Endothelial cell of umbilical vein (primary cell): ENCODE results near the gene FBXL17. TPM values are rescaled to one million over a fixed set of nuclear protein-coding genes. Genes with fewer than 3 reads are reported as not detected.

Experiments
- BruUV-seq: library from RNA; stranded (reverse); fragments of 400-500 nt; replicated peaks from 2 replicates; lab custom pipeline; 2021; lab: Mats Ljungman, UMichigan
- CTCF ChIA-PET: fragments of 300-600, 350-600 bp; sonication (Branson Sonifier 250); formaldehyde crosslinking; loops from one replicate; lab custom pipeline; 2021; ENCODE audit warnings: antibody characterized with exemption, inconsistent platforms; lab: Charles Lee
- POLR2A ChIA-PET: fragments of 300-600, 350-600 bp; sonication (Branson Sonifier 250); formaldehyde crosslinking; loops from one replicate; lab custom pipeline; 2021; ENCODE audit warnings: antibody characterized with exemption, inconsistent platforms; lab: Charles Lee
- DNase-seq: peaks from one replicate; pipeline ENCODE4 v3.0.0-alpha.2; 2011; ENCODE audit warnings: low read depth, low spot score
- FAIRE-seq: peaks from 2 replicates; lab custom pipeline; 2011; peaks lifted over from hg19 to GRCh38; lab: Jason Lieb, UNC
- H2AFZ ChIP-seq: 2 replicates; pipeline ENCODE4 v1.6.0; 2012; ENCODE audit warnings: low read depth, low read length, control low read depth, inconsistent platforms
- H3K27ac ChIP-seq: 2 replicates; pipeline ENCODE4 v1.5.1; 2011; ENCODE audit warnings: low read depth, mild to moderate bottlenecking, control low read depth, low read length, moderate library complexity; ENCODE audit not compliant: insufficient read depth
- H3K27me3 ChIP-seq, 2 experiments: 2 replicates each; pipeline versions ENCODE4 v1.6.0 to v1.6.1; 2011; ENCODE audit warnings: low read length in 2 of 2, mixed read lengths in 1 of 2; ENCODE audit not compliant: control insufficient read depth in 2 of 2, insufficient read depth in 2 of 2
- H3K36me3 ChIP-seq, 2 experiments: 2 replicates in 1 of 2; 3 replicates in 1 of 2; pipeline ENCODE4 v1.5.1; 2011; ENCODE audit warnings: low read length in 2 of 2, mild to moderate bottlenecking in 1 of 2, moderate library complexity in 1 of 2; ENCODE audit not compliant: control insufficient read depth in 2 of 2, insufficient read depth in 2 of 2; ENCODE audit errors: extremely low read depth in 1 of 2
- H3K4me1 ChIP-seq: 3 replicates; pipeline ENCODE4 v1.5.1; 2011; ENCODE audit warnings: mild to moderate bottlenecking, low read length; ENCODE audit not compliant: control insufficient read depth, insufficient read depth; ENCODE audit errors: extremely low read depth
- H3K4me2 ChIP-seq: 2 replicates; pipeline ENCODE4 v1.6.1; 2011; ENCODE audit warnings: low read length, control low read depth, mixed read lengths; ENCODE audit not compliant: insufficient read depth
- H3K4me3 ChIP-seq, 3 experiments: fragments of 200-600 bp in 1 of 3; sonication (generic), shearing (Covaris generic) in 1 of 3; replicated peaks in 1 of 3; 2 replicates each; pipeline ENCODE4 v1.5.1; 2011 to 2016; ENCODE audit warnings: control low read depth in 3 of 3, low read length in 3 of 3, mild to moderate bottlenecking in 2 of 3, inconsistent platforms in 1 of 3, low read depth in 1 of 3, moderate library complexity in 1 of 3; ENCODE audit not compliant: insufficient read depth in 1 of 3
- H3K79me2 ChIP-seq: 2 replicates; pipeline ENCODE4 v1.6.0; 2012; ENCODE audit warnings: low read length, inconsistent platforms; ENCODE audit not compliant: control insufficient read depth, insufficient read depth
- H3K9ac ChIP-seq: replicated peaks from 2 replicates; pipeline ENCODE3; 2011; ENCODE audit warnings: low read length, control low read depth; ENCODE audit not compliant: insufficient read depth; ENCODE audit errors: extremely low read depth
- H3K9me1 ChIP-seq: replicated peaks from 3 replicates; pipeline ENCODE4 v1.6.0; 2011; ENCODE audit warnings: mild to moderate bottlenecking, low read length; ENCODE audit not compliant: control insufficient read depth, insufficient read depth; ENCODE audit errors: extremely low read depth
- H3K9me3 ChIP-seq: replicated peaks from 2 replicates; pipeline ENCODE4 v1.5.1; 2012; ENCODE audit warnings: low read length, inconsistent platforms; ENCODE audit not compliant: control insufficient read depth, insufficient read depth
- H4K20me1 ChIP-seq: replicated peaks from 2 replicates; pipeline ENCODE3; 2011; ENCODE audit warnings: mild to moderate bottlenecking, low read length; ENCODE audit not compliant: control insufficient read depth, insufficient read depth; ENCODE audit errors: extremely low read depth
- CTCF ChIP-seq, 2 donors: IDR thresholded peaks; 1 replicate in 1 of 2; 2 replicates in 1 of 2; pipeline ENCODE4 v1.5.1; 2011; ENCODE audit warnings: low read length in 2 of 2, mild to moderate bottlenecking in 2 of 2, moderate library complexity in 2 of 2, control low read depth in 1 of 2, inconsistent platforms in 1 of 2, low read depth in 1 of 2; ENCODE audit not compliant: insufficient read depth in 1 of 2; ENCODE audit errors: extremely low read depth in 1 of 2
- EZH2 ChIP-seq: IDR thresholded peaks from 2 replicates; pipeline ENCODE4 v1.6.1; 2012; ENCODE audit warnings: borderline replicate concordance, low read depth, mild to moderate bottlenecking, moderate library complexity, low read length, inconsistent platforms; ENCODE audit not compliant: severe bottlenecking
- FOS ChIP-seq: IDR thresholded peaks from 2 replicates; pipeline ENCODE4 v1.6.1; 2011; ENCODE audit warnings: mild to moderate bottlenecking, low read length, moderate library complexity, borderline replicate concordance; ENCODE audit not compliant: insufficient read depth
- JUN ChIP-seq: IDR thresholded peaks from 2 replicates; pipeline ENCODE4 v1.6.1; 2011; ENCODE audit warnings: borderline replicate concordance, low read depth; ENCODE audit not compliant: insufficient read length, insufficient read depth
- MAX ChIP-seq: IDR thresholded peaks from 2 replicates; pipeline ENCODE4 v1.6.1; 2011; ENCODE audit not compliant: insufficient read depth, insufficient read length
- MYC ChIP-seq: IDR thresholded peaks from one replicate; pipeline ENCODE4 v1.6.1; 2011; ENCODE audit warnings: mild to moderate bottlenecking, low read depth, low read length
- POLR2AphosphoS5 ChIP-seq: IDR thresholded peaks from 2 replicates; pipeline ENCODE4 v1.6.1; 2012; ENCODE audit warnings: low read depth, mild to moderate bottlenecking, control low read depth, low read length, moderate library complexity; ENCODE audit not compliant: insufficient read depth
- dilution Hi-C: fragments of 300-500 bp; cut with MboI; formaldehyde crosslinking; loops from one replicate; pipeline ENCODE4 v1.15.0; 2019; ENCODE audit warnings: low sequenced_read_pairs; ENCODE audit not compliant: extremely low pct_ligation_motif_present
- intact Hi-C: fragments of 100-400 bp; cut with micrococcal nuclease; formaldehyde crosslinking; loops from one replicate; pipeline ENCODE4 v1.10.0; 2022
- polyA plus RNA-seq, 4 experiments: library from polyadenylated mRNA; depleted of rRNA in 3 of 4; stranded (reverse) in 3 of 4; unstranded in 1 of 4; fragments of >200 nt; gene quantifications; 2 replicates each; pipeline versions ENCODE4 v1.2.1 to v1.2.3, GENCODE V29; 2011 to 2012; ENCODE audit warnings: missing spikeins in 1 of 4
- total RNA-seq: library from RNA; stranded (reverse); gene quantifications from 2 replicates; pipeline ENCODE4 v1.2.3, GENCODE V29; 2021

The FBXL17 gene
- total and polyA plus RNA-seq, 2 donors (not counting 3 experiments of a cell fraction or from before 2014, with no cell fraction given): 2.7 to 8.8 TPM

GRCh38 chr5:108278285-108279240 lies 103.3 kb downstream of the FBXL17 start:
- Histone ChIP-seq H3K36me3 (no peaks in the 10 kb centered on the region), H4K20me1 (no peaks in the 10 kb centered on the region), H3K4me3 (no peak overlapping the region), H3K27ac (no peak overlapping the region), H3K9me3 (no peaks in the 10 kb centered on the region), H3K9me1 (no peaks in the 10 kb centered on the region), H3K4me2 (no peak overlapping the region), H3K79me2 (no peaks in the 10 kb centered on the region), H3K9ac (no peak overlapping the region), H3K27me3 (no peaks in the 10 kb centered on the region), H2AFZ (no peak overlapping the region), H3K4me1 (no peaks in the 10 kb centered on the region)
- DNase-seq (no peak), FAIRE-seq (no peak)
- BruUV-seq: no TSS peak
- POLR2A ChIA-PET: no interaction called here
- dilution Hi-C loops: no loop called here
- TF ChIP-seq MYC: no peak
- TF ChIP-seq MAX: no peak
- no peak for TF ChIP-seq POLR2AphosphoS5
- no peak for TF ChIP-seq CTCF (IDR thresholded peaks at IDR 0.05; ENCODE audit: extremely low read depth in 1 of 2, insufficient read depth in 1 of 2, low read depth in 1 of 2, low read length in 2 of 2)
- TF ChIP-seq JUN: no peak
- no peak for TF ChIP-seq FOS
- TF ChIP-seq EZH2: no peak
- intact Hi-C loops: no loop called here
- CTCF ChIA-PET: interaction anchor here (1.0 to 1.6 kb wide), 2 partner anchors 18 to 67 kb away, joined by 4 read pairs; no protein-coding TSS in a partner anchor
